Stimulated activated CD4-positive, alpha-beta T cell treated with anti-CD3 and anti-CD28 coated beads, Interleukin-2, amount 100 ng/mL, for 4 hours (primary cell): ENCODE results near the gene TMEM98.
"Not testable (repeated sequence)": the region's sequence is repeated elsewhere in the genome, so short reads cannot be mapped to it uniquely, and the experiment has no call there.

Experiments
- DNase-seq: peaks from one replicate; pipeline ENCODE4 v3.0.0-alpha.2; 2020; ENCODE audit warnings: low read depth

The TMEM98 gene

GRCh38 chr17:32943206-32943605 lies 15.3 kb downstream of the TMEM98 start:
- DNase-seq, result no peak

GRCh38 chr17:32943647-32944191 lies 15.8 kb downstream of the TMEM98 start:
- no peak for DNase-seq

- DNase-seq, result no peak
Measured at GRCh38 chr17:32944248-32945020, 16.5 kb downstream of the TMEM98 start.

DNA sequence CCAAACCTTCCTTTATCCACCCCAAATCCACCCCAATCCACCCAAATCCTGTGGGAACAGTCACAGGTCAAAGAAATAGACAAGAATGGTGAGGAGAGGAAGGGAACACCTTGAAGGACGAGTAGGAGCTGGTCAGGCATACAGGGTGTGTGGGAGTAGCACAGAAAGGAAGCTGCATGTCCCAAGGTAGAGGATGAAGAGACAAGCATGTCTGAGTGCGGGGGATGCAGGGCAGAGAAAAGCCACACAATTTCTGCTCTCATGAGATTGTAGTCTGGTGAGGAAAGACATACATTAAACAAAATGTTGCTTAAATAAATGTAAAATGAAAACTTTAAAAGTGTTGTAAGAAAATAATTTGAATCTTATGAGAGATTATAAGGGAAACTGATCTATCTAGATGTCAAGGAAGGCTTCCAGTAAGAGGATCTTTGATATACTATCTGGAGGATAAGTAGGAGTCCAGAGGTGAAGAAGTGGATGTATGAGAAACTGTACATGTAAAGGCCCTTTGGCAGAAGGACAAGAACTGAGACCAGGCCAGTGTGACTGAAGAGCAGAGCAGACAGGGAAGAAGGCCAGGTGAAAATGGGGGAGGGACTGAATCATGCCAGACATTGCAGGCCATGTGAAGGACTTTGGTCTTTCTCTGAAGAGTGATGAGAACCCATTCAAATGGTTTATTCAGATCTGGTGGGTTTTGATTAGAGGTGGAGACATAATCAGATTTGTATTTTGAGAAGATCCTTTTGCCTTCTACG lies 18.6 kb downstream of the TMEM98 start:
- no peak for DNase-seq

- DNase-seq, result no peak
Measured at GRCh38 chr17:32947736-32948135, 19.8 kb downstream of the TMEM98 start.

DNA sequence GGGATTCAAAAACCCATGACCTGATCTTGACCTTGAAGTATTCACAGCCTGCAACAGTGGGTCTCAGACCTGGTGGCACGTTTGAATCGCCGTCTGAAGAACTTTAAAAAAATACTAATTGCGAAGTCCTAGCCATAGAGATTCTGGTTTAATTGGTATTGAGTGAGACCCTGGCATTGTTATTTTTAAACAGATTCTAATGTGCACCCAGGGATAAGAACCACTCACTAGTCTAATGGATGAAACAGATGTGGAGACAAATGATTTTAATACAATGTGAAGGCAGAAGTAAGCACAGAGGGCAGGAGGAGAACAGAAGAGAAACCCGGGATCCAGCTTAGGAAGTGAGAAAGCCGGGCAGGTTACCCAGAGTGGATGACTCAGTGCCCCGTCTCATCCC lies 21.2 kb downstream of the TMEM98 start:
- DNase-seq, result no peak

DNA sequence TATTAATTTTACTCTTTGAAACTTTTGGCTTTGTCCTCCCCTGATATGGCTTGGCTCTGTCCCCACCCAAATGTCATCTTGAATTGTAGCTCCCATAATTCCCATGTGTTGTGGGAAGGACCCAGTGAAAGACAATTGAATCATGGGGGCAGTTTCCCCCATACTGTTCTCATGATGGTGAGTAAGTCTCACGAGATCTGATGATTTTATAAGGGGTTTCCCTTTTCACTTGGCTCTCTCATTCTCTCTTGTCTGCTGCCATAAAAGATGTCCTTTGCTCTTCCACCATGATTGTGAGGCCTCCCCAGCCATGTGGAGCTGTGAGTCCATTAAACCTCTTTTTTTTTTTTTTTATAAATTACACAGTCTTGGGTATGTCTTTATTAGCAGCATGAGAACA lies 24.5 kb downstream of the TMEM98 start:
- not testable (repeated sequence) for DNase-seq

GRCh38 chr17:32953045-32953444 lies 25.1 kb downstream of the TMEM98 start:
- DNase-seq, result no peak

DNA sequence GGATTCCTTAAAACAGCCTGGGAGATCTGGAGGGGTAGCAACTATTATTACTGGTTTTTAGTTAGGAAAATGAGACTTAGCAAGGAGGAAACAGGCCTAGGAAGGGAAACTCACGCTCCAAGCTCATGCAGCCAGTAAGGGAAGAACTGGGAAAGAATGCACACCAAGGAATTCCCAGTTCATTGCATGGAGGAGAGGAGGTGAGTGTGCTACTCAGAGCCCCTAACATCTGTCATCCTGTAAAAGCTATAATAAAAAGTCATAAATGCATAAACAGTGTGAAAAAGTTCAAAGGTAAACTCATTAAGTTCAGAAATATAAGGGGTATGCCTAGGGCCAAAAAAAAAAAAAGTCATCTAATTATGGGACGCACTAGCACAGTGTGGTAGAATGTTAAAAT lies 25.9 kb downstream of the TMEM98 start:
- no peak for DNase-seq

GRCh38 chr17:32954477-32954876 lies 26.5 kb downstream of the TMEM98 start:
- no peak for DNase-seq

DNA sequence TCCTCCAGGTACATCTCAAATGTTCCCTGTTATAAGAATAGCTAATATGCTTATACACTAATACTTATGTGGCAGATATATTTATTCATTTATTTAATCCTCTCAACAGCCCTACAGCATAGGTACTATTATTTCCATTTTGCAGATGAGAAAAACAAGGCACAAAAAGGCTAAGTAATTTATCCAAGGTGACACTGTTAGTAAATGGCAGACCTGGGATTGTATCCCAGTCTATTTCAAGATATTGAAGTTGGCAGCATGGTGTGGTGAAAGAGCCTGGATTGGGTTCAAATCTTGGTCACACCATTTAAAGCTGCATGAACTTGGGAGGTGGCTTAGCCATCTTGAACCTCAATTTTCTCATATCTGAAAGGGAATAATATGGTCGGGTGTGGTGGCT lies 27.2 kb downstream of the TMEM98 start:
- no peak for DNase-seq

DNA sequence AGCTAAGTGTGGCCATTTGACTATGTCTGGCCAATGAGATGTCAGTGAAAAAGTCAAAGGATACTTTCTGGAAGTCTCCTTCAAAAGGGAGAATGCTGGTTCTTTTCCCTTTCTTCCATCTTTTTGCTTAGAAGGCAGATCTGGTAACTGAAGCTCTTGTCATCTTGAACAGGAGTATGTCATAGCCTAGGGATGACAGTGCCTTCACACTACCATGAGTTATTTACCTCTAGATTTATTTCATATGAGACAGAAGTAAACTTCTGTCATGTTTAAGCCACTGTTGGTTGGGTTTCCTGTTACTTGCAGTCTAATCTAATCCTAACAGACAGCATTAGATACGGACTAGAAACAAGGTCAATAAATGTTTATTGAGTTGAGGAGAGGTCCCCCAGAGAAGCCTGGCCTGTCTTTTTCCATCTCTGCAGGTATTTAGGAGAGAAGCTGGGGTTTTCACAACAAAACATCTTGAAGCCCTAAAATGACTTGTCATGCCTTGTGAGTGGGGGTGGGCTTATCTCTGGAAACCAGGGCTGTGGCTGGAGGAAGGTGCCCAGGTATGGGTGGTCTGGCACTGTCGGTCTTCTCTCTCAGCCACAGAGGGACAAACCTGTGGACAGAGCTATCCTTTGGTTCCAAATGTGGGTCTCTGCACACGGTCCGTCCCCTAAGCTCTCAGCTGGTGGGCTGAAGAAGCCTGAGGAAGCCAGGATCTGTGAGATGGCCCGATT lies 28.5 kb downstream of the TMEM98 start:
- no peak for DNase-seq

DNA sequence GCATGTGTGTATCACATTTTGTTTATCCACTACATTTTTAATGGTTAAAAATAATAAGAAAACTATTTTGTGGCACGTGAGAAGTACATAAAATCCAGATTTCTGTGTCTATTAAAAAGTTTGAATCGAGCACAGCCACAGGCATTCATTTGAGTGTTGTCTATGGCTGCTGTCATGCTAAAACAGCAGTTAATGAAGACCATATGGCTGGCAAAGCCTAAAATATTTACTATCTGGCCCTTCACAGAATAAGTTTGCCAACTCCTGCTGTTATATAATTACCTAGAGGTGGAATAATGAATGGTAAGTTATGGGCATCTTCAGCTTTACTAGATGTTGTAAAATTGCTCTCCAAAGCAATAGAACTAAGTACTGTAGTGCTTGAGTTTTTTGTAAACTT lies 30.5 kb downstream of the TMEM98 start:
- DNase-seq, result no peak

GRCh38 chr17:32960815-32961214 lies 32.9 kb downstream of the TMEM98 start:
- DNase-seq, result no peak

- no peak for DNase-seq
Measured at GRCh38 chr17:32962320-32962711, 34.4 kb downstream of the TMEM98 start.

GRCh38 chr17:32964541-32964940 lies 36.6 kb downstream of the TMEM98 start:
- no peak for DNase-seq

DNA sequence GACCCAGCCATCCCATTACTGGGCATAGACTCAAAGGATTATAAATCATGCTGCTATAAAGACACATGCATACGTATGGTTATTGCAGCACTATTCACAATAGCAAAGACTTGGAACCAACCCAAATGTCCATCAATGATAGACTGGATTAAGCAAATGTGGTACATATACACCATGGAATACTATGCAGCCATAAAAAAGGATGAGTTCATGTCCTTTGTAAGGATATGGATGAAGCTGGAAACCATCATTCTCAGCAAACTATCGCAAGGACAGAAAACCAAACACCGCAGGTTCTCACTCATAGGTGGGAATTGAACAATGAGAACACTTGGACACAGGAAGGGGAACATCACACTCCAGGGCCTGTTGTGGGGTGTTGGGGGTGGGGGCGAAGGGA lies 41.3 kb downstream of the TMEM98 start:
- DNase-seq, result not testable (repeated sequence)

GRCh38 chr17:32970281-32970680 lies 42.3 kb downstream of the TMEM98 start:
- no peak for DNase-seq

GRCh38 chr17:32971171-32971570 lies 43.2 kb downstream of the TMEM98 start:
- DNase-seq, result no peak

DNA sequence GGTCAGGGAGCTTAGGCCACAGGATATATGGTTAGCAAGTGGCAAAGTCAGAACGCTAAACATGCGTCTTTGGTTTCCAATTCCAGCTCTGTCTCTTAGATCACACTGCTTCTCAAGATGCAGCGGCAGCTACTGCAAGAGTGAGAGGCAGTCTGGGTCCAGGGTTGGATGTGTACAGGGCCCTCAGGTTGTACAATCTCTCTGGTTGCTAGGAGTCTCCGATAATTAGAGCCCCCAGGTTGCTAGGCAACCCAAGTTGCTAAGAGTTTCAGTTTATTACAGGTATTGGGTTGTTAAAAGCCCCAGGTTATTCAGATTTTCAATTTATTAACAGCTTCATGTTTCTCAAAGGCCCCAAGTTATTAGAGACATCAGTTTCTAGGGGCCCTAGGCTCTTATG lies 48.2 kb downstream of the TMEM98 start:
- DNase-seq, result no peak

DNA sequence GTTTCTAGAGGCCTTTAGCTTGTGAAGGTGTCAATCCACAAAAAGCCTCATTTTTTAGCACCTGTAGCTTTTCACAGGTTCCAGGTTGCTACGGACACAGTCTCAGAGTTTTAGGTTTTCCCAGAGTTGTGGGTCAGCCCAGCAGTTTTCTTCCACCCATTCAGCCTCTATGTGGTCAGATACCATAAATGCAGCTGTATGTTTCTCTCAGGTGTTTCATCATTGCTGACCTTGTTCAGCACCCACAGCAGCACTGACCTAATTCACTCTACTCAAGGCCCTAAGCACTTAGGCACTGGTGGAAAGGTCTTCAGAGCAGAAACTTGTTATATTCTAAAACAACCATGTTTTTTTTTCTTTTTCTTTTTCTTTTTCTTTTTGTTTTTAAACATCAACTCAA lies 48.7 kb downstream of the TMEM98 start:
- DNase-seq, result no peak

DNA sequence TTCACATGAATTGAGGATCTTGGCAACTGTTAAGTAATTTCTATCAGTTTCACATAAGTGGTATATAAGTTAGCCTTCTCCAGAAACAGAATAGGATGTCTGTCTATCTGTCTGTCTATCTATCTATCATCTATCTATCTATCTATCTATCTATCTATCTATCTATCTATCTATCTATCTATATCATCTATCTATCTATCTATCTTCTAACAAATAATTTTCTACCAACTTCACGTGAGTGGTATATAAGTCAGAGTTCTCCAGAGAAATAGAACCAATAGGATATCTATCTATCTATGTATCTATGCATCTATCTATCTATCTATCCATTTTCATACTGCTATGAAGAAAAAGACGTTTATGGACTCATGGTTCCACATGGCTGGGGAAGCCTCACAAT lies 52.3 kb downstream of the TMEM98 start:
- no peak for DNase-seq

DNA sequence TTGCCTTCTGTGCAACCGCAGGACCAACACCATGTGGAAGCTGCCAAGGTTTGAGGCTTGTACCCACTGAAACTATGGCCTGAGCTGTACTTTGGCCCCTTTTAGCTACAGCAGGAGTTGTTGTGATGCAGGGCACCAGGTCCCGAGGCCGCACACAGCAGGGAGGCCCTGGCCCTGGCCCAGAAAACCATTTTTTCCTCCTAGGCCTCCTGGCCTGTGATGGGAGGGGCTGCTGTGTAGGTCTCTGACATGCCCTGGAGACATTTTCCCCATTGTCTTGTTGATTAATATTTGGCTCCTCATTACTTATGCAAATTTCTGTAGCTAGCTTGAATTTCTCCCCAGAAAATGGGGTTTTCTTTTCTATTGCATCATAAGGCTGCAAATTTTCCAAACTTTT lies 53.7 kb downstream of the TMEM98 start:
- not testable (repeated sequence) for DNase-seq
